HG02571 (cell line): ENCODE data around the gene YEATS4.

Source experiments
- ATAC-seq: cut with Tn5 transposase; IDR thresholded peaks from one replicate; pipeline ENCODE4 v1.9.1; 2021; ENCODE audit warnings: mild to moderate bottlenecking, moderate library complexity; ENCODE audit not compliant: unreplicated experiment

YEATS4 gene

GRCh38 chr12:69431591-69432222 is 72.2 kb downstream of the YEATS4 start:
- no peak for ATAC-seq

- no peak for ATAC-seq
Measured at GRCh38 chr12:69433653-69434052, 74.1 kb downstream of the YEATS4 start.

DNA sequence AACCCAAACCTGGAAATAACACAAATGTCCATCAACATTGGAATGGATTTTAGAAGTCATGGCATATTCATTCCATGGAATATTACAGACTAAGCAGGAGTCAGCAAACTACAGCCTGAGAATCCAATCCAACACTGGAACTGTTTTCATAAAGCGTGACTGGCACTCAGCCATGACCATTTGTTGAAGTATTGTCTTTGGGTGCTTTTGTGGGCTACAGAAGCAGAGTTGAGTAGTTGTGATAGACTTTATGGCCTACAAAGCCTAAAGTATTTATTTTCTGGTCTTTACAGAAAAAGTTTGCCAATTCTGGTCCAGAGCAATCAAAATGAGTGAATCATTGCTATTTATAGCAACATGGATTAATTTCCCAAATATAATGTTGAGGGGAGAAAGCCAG is 76.1 kb downstream of the YEATS4 start:
- no peak for ATAC-seq

- ATAC-seq = no peak
Measured at GRCh38 chr12:69437073-69437472, 77.5 kb downstream of the YEATS4 start.

DNA sequence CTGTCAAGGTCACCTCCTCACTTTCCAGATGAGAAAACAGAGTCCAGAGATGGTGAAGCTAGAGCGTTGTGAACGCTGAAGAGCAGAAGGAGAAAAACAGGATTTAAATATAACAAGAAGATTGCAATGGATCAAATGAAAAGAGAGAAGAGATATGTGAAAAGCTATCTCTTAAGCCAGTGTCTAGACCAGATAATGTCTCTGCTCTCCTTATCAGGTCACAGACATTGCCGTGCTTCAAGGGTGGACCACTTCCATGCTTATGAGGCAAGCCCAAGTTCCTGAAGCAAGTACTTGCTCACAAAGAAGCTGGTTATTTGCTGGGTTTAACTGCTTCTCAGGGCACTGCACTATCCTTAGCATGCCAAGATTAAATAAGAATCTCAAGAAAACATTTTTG is 79.0 kb downstream of the YEATS4 start:
- no peak for ATAC-seq

DNA sequence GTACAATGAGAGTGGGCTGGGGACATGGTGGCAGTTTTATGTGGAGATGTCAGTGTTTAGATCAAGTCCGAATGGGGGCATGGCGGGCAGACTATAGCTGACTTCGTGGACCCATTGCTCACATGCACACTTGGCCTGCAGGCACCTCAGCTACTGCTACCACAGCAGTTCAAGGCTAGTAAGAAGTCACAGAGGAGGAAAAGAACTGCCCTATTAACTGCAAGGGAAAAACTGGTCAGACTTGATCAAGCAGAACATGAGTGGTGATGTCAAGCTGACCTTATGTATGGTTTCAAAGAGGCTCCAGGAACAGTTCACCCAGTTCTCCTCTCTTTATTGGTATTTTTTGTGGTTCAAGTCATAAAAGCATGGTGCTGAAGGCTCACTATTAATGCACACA is 80.5 kb downstream of the YEATS4 start:
- ATAC-seq = no peak
